Activated B cell treated with CpG ODN at 0.5 μM for 24 hours (primary cell): ENCODE results near the gene JARID2. TPM values are rescaled to one million over a fixed set of nuclear protein-coding genes. Genes with fewer than 3 reads are reported as not detected.
A peak's percentile ranks its signal among the peaks of the same experiment; 100 is the strongest.

Experiments
- ATAC-seq: fragments of 200-7000 bp; cut with Tn5 transposase; one replicate; pipeline ENCODE4 v1.10.0; 2021; ENCODE audit warnings: low read depth, mild to moderate bottlenecking, moderate library complexity
- CTCF ChIA-PET: fragments of 350-600 bp; sonication (Branson Sonifier 250); formaldehyde crosslinking; loops from one replicate; lab custom pipeline; 2021; ENCODE audit warnings: antibody characterized with exemption; lab: Charles Lee
- POLR2A ChIA-PET: fragments of 350-600 bp; sonication (Branson Sonifier 250); formaldehyde crosslinking; loops from one replicate; lab custom pipeline; 2021; ENCODE audit warnings: antibody characterized with exemption; lab: Charles Lee
- DNase-seq: peaks from one replicate; pipeline ENCODE4 v3.0.0; 2022
- H3K27ac Mint-ChIP-seq: one replicate; pipeline ENCODE4 v1.8.0; 2020; ENCODE audit warnings: mixed read lengths
- H3K27me3 Mint-ChIP-seq: one replicate; pipeline ENCODE4 v1.8.0; 2021; ENCODE audit warnings: mixed read lengths
- H3K36me3 Mint-ChIP-seq: one replicate; pipeline ENCODE4 v1.8.0; 2021; ENCODE audit warnings: low read depth, mixed read lengths
- H3K4me1 Mint-ChIP-seq: one replicate; pipeline ENCODE4 v1.8.0; 2021; ENCODE audit warnings: mixed read lengths
- H3K4me3 Mint-ChIP-seq: one replicate; pipeline ENCODE4 v1.8.0; 2020; ENCODE audit warnings: mild to moderate bottlenecking, mixed read lengths
- H3K9me3 Mint-ChIP-seq: one replicate; pipeline ENCODE4 v1.8.0; 2020; ENCODE audit warnings: mixed read lengths
- CTCF ChIP-seq: fragments of 200-600 bp; IDR thresholded peaks from one replicate; pipeline ENCODE4 v1.8.0; 2022; ENCODE audit warnings: antibody characterized with exemption, mild to moderate bottlenecking
- intact Hi-C: fragments of 100-400 bp; cut with micrococcal nuclease; formaldehyde crosslinking; loops from one replicate; pipeline ENCODE4 v1.15.1; 2024
- total RNA-seq: library from RNA; stranded (reverse); gene quantifications from 2 replicates; pipeline ENCODE4 v1.2.3, GENCODE V29; 2022

The JARID2 gene
- total RNA-seq, 1 donor from 2014 or later = 28.5 TPM

- POLR2A ChIA-PET = interaction anchor here (0.5 kb wide), 1 partner anchor 130 kb away, joined by 7 read pairs; no protein-coding TSS in a partner anchor
- intact Hi-C loops = loop anchor here (5.0 kb wide), 2 partner anchors 37 to 43 kb away; no protein-coding TSS in a partner anchor
- no peak for TF ChIP-seq CTCF
- Mint-ChIP-seq H3K27me3 (no peaks in the 10 kb centered on the region), H3K4me3 (no peak overlapping the region), H3K36me3 (peaks cover 8% of the 10 kb centered on the region), H3K27ac (no peak overlapping the region), H3K9me3 (no peaks in the 10 kb centered on the region), H3K4me1 (peaks cover 87% of the 10 kb centered on the region)
- DNase-seq = no peak
- CTCF ChIA-PET = no interaction called here
- peak; percentile 40 for ATAC-seq
Observed at GRCh38 chr6:15384901-15385300, 139.0 kb downstream of the JARID2 start.

GRCh38 chr6:15385521-15385920, 139.7 kb downstream of the JARID2 start:
- DNase-seq (no peak), ATAC-seq (no peak)
- H3K9me3 Mint-ChIP-seq = no peaks in the 10 kb centered on the region
- intact Hi-C loops = loop anchor here (5.0 kb wide), 2 partner anchors 37 to 43 kb away; no protein-coding TSS in a partner anchor
- H3K36me3 Mint-ChIP-seq = peaks cover 4% of the 10 kb centered on the region
- peaks cover 87% of the 10 kb centered on the region for H3K4me1 Mint-ChIP-seq
- ChIA-PET POLR2A (no interaction called here), CTCF (no interaction called here)
- no peak overlapping the region for H3K27ac Mint-ChIP-seq
- H3K27me3 Mint-ChIP-seq = no peaks in the 10 kb centered on the region
- no peak overlapping the region for H3K4me3 Mint-ChIP-seq
- no peak for TF ChIP-seq CTCF

- no peaks in the 10 kb centered on the region for H3K9me3 Mint-ChIP-seq
- H3K27ac Mint-ChIP-seq = peak overlapping the region; percentile 21
- no peak overlapping the region for H3K4me3 Mint-ChIP-seq
- H3K36me3 Mint-ChIP-seq = peaks cover 4% of the 10 kb centered on the region
- DNase-seq (no peak), ATAC-seq (no peak)
- intact Hi-C loops = loop anchor here (5.0 kb wide), 2 partner anchors 36 to 44 kb away; no protein-coding TSS in a partner anchor
- CTCF ChIA-PET = no interaction called here
- peaks cover 88% of the 10 kb centered on the region for H3K4me1 Mint-ChIP-seq
- POLR2A ChIA-PET = no interaction called here
- no peak for TF ChIP-seq CTCF
- H3K27me3 Mint-ChIP-seq = no peaks in the 10 kb centered on the region
Observed at GRCh38 chr6:15386110-15386755, 140.4 kb downstream of the JARID2 start.

- no peak overlapping the region for H3K4me3 Mint-ChIP-seq
- intact Hi-C loops = loop anchor here (5.0 kb wide), 2 partner anchors 36 to 44 kb away; no protein-coding TSS in a partner anchor
Observed at GRCh38 chr6:15386756-15387112, 140.9 kb downstream of the JARID2 start.

More at GRCh38 chr6:15386756-15387112, 140.9 kb downstream of the JARID2 start:
- ChIA-PET CTCF (interaction anchor here (0.7 to 2.0 kb wide), 2 partner anchors 54 to 1478 kb away, joined by 4 to 6 read pairs; no protein-coding TSS in a partner anchor), POLR2A (no interaction called here)
- no peaks in the 10 kb centered on the region for H3K27me3 Mint-ChIP-seq
- H3K27ac Mint-ChIP-seq = no peak overlapping the region
- no peaks in the 10 kb centered on the region for H3K9me3 Mint-ChIP-seq
- DNase-seq = no peak
- ATAC-seq = no peak
- H3K36me3 Mint-ChIP-seq = no peaks in the 10 kb centered on the region
- TF ChIP-seq CTCF = no peak
- peaks cover 87% of the 10 kb centered on the region for H3K4me1 Mint-ChIP-seq
